Measurements from ENCODE around the gene GYG2. TPM values are rescaled to one million over a fixed set of nuclear protein-coding genes. Genes with fewer than 3 reads are reported as not detected.

Gene GYG2
- total and polyA plus RNA-seq, 2 of the 13 experiments (the other 11 are each of a cell fraction or from before 2014, with no cell fraction given), result 20.0 to 24.3 TPM

DNA sequence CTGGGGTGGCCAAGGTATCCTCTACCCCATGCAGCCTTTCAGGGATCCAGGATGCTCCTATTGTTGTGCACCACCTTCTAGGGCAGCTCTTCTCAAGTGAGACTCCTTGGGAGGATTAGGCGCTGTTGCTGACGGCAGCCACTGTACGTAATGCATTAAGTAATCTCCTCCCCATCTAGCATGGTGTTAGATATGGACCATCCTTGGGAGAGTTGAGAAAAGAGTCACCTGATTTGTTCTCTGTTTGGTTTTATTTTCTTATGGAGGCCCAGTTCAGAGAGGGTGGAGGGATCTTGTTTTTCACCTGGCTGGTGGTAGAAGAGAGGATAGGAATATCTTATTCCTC, 46.4 kb downstream of the GYG2 start:
- Histone ChIP-seq H3K9me3 (ENCODE audit: low read length) (no peaks in the 10 kb centered on the region), H3K4me1 (ENCODE audit: insufficient read depth, low read length) (no peaks in the 10 kb centered on the region), H3K79me2 (ENCODE audit: insufficient read depth, low read length) (no peaks in the 10 kb centered on the region), H3K4me3 (replicated peaks in 1 of 3; ENCODE audit: insufficient read depth in 1 of 3, low read depth in 2 of 3, low read length in 3 of 3) (no peak overlapping the region), H2AFZ (ENCODE audit: low read length) (no peak overlapping the region), H3K9ac (ENCODE audit: insufficient read depth, low read depth, low read length) (no peak overlapping the region), H3K27me3 (ENCODE audit: control insufficient read depth in 1 of 2, insufficient read depth in 2 of 2, low read length in 2 of 2) (no peaks in the 10 kb centered on the region), H3K4me2 (ENCODE audit: low read depth, low read length) (no peak overlapping the region), H3K27ac (ENCODE audit: extremely low read length, insufficient read depth, low read length) (no peak overlapping the region), H4K20me1 (ENCODE audit: insufficient read depth, low read length) (no peaks in the 10 kb centered on the region), H3K36me3 (replicated peaks in 1 of 2; ENCODE audit: control insufficient read depth in 1 of 2, insufficient read depth in 2 of 2, low read length in 2 of 2) (no peaks in the 10 kb centered on the region)
- intact Hi-C loops (cut with micrococcal nuclease; ENCODE audit: unreplicated experiment) (loop anchor here (5.0 kb wide), 1 partner anchor 762 kb away; no protein-coding TSS in a partner anchor), in situ Hi-C loops (cut with HindIII; ENCODE audit: extremely low pct_ligation_motif_present, low pct_unique_long_range_greater_than_20kb) (no loop called here)
- CTCF ChIA-PET (ENCODE audit: low intra/inter-chr PET ratio, low total read pairs), result interaction anchor here (1.2 kb wide), 2 partner anchors 160 to 763 kb away, joined by 3 to 8 read pairs; no protein-coding TSS in a partner anchor
- no peak for TF ChIP-seq AKAP8 (CRISPR knock-in tag; IDR thresholded peaks at IDR 0.05)
- TF ChIP-seq, protein P1, sequence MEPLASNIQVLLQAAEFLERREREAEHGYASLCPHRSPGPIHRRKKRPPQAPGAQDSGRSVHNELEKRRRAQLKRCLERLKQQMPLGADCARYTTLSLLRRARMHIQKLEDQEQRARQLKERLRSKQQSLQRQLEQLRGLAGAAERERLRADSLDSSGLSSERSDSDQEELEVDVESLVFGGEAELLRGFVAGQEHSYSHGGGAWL (CRISPR knock-in tag; IDR thresholded peaks at IDR 0.05), result no peak
- TF ChIP-seq ARNTL (CRISPR knock-in tag; IDR thresholded peaks at IDR 0.05), result no peak
- no peak for TF ChIP-seq SPEN (CRISPR knock-in tag; IDR thresholded peaks at IDR 0.05; ENCODE audit: low read depth)
- WGBS (ENCODE audit: low lambda C conversion rate), result no CpG with 5 or more reads among the region's 3 CpGs
- DNase-seq (ENCODE audit: low spot score) (no peak), ATAC-seq (no peak), FAIRE-seq (no peak)
- no TSS peak for BruUV-seq (replicated peaks)
- POLR2A ChIA-PET, result no interaction called here

DNA sequence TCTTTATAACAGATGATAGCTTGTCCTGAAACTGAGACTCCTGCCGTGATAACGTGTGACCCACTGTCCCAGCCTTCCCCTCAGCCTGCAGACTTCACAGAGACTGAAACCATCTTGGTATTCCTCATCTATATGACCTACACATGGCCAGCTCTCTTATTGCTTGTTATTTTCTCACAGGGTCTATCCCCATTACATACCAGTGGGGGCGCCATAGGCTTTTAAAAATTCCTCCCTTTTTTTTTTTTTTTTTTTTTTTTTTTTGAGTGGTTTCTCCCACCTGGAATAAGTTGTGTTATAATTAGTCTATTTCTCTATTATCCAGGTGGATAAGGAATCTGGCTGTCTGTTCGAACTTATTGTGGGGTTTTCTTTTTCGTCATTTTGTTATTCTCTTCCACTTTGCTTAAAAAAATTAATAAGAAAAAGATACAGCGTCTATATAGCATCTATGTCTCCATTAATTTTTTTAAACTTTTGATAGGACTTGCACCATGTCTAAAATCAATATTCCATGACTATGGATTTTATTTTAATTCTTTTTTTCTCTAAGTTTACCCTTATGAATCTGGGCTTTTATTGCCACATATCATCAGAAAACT, 47.2 kb downstream of the GYG2 start:
- WGBS (ENCODE audit: low lambda C conversion rate), result 70% methylated on average over 6 of the region's 6 CpGs
- Histone ChIP-seq H3K4me2 (ENCODE audit: low read depth, low read length) (no peak overlapping the region), H3K4me1 (ENCODE audit: insufficient read depth, low read length) (no peaks in the 10 kb centered on the region), H2AFZ (ENCODE audit: low read length) (no peak overlapping the region), H3K9ac (ENCODE audit: insufficient read depth, low read depth, low read length) (no peak overlapping the region), H3K4me3 (replicated peaks in 1 of 3; ENCODE audit: insufficient read depth in 1 of 3, low read depth in 2 of 3, low read length in 3 of 3) (no peak overlapping the region), H3K36me3 (replicated peaks in 1 of 2; ENCODE audit: control insufficient read depth in 1 of 2, insufficient read depth in 2 of 2, low read length in 2 of 2) (no peaks in the 10 kb centered on the region), H3K27me3 (ENCODE audit: control insufficient read depth in 1 of 2, insufficient read depth in 2 of 2, low read length in 2 of 2) (no peaks in the 10 kb centered on the region), H4K20me1 (ENCODE audit: insufficient read depth, low read length) (no peaks in the 10 kb centered on the region), H3K9me3 (ENCODE audit: low read length) (no peaks in the 10 kb centered on the region), H3K27ac (ENCODE audit: extremely low read length, insufficient read depth, low read length) (no peak overlapping the region), H3K79me2 (ENCODE audit: insufficient read depth, low read length) (no peaks in the 10 kb centered on the region)
- in situ Hi-C loops (cut with HindIII; ENCODE audit: extremely low pct_ligation_motif_present, low pct_unique_long_range_greater_than_20kb), result no loop called here
- ChIA-PET CTCF (ENCODE audit: low intra/inter-chr PET ratio, low total read pairs) (interaction anchor here (1.2 kb wide), 2 partner anchors 159 to 762 kb away, joined by 3 to 8 read pairs; no protein-coding TSS in a partner anchor), POLR2A (no interaction called here)
- peak; percentile 18 for DNase-seq (ENCODE audit: low spot score)
- BruUV-seq (replicated peaks), result no TSS peak
- intact Hi-C loops (cut with micrococcal nuclease; ENCODE audit: unreplicated experiment), result loop anchor here (5.0 kb wide), 1 partner anchor 761 kb away; no protein-coding TSS in a partner anchor
- ATAC-seq, result peak; percentile 73
- TF ChIP-seq STAG1 (CRISPR knock-in tag; IDR thresholded peaks at IDR 0.05) (peak; percentile 26; the same call in 1 of the 2 replicates), SOX13 (IDR thresholded peaks at IDR 0.05) (no peak), SOX13 (CRISPR knock-in tag; conservative IDR thresholded peaks at IDR 0.05 in 1 of 2, IDR thresholded peaks at IDR 0.05 in 1 of 2) (no peak), PHB2 (IDR thresholded peaks at IDR 0.05; ENCODE audit: partially characterized antibody) (no peak), ZNF660 (CRISPR knock-in tag; IDR thresholded peaks at IDR 0.05; ENCODE audit: borderline replicate concordance, low read depth) (no peak)
- TF ChIP-seq, protein P2, sequence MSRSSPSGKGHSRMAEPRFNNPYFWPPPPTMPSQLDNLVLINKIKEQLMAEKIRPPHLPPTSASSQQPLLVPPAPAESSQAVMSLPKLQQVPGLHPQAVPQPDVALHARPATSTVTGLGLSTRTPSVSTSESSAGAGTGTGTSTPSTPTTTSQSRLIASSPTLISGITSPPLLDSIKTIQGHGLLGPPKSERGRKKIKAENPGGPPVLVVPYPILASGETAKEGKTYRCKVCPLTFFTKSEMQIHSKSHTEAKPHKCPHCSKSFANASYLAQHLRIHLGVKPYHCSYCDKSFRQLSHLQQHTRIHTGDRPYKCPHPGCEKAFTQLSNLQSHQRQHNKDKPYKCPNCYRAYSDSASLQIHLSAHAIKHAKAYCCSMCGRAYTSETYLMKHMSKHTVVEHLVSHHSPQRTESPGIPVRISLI (CRISPR knock-in tag; IDR thresholded peaks at IDR 0.05; ENCODE audit: borderline replicate concordance), result 0 out of 2 replicates have a peak, but pooled peaks have one; percentile 31
- TF ChIP-seq, protein P3, sequence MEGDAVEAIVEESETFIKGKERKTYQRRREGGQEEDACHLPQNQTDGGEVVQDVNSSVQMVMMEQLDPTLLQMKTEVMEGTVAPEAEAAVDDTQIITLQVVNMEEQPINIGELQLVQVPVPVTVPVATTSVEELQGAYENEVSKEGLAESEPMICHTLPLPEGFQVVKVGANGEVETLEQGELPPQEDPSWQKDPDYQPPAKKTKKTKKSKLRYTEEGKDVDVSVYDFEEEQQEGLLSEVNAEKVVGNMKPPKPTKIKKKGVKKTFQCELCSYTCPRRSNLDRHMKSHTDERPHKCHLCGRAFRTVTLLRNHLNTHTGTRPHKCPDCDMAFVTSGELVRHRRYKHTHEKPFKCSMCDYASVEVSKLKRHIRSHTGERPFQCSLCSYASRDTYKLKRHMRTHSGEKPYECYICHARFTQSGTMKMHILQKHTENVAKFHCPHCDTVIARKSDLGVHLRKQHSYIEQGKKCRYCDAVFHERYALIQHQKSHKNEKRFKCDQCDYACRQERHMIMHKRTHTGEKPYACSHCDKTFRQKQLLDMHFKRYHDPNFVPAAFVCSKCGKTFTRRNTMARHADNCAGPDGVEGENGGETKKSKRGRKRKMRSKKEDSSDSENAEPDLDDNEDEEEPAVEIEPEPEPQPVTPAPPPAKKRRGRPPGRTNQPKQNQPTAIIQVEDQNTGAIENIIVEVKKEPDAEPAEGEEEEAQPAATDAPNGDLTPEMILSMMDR (CRISPR knock-in tag; IDR thresholded peaks at IDR 0.05), result 0 out of 2 replicates have a peak, but pooled peaks have one; percentile 17
- FAIRE-seq, result peak; percentile 12
